Measurements from ENCODE around the gene FAS.
A peak's percentile ranks its signal among the peaks of the same experiment; 100 is the strongest.
"Not testable (repeated sequence)": the region's sequence is repeated elsewhere in the genome, so short reads cannot be mapped to it uniquely, and the experiment has no call there.

FAS gene

GRCh38 chr10:88991161-88991898, 732 bp downstream of the FAS start:
- FAIRE-seq (no peak), DNase-seq (ENCODE audit: extremely low spot score, insufficient read length, low read depth) (no peak)

- FAIRE-seq = peak; percentile 86
- DNase-seq (ENCODE audit: extremely low spot score, insufficient read length, low read depth) = no peak
These were observed 1.3 kb downstream of the FAS start for GRCh38 chr10:88991899-88992320.

GRCh38 chr10:88992921-88993524, 2.4 kb downstream of the FAS start:
- DNase-seq (ENCODE audit: extremely low spot score, insufficient read length, low read depth) = no peak

GRCh38 chr10:88994019-88994418, 3.4 kb downstream of the FAS start:
- peak; percentile 78 for FAIRE-seq
- no peak for DNase-seq (ENCODE audit: extremely low spot score, insufficient read length, low read depth)

More at GRCh38 chr10:88992921-88993524, 2.4 kb downstream of the FAS start:
- peak; percentile 84 for FAIRE-seq

- peak; percentile 72 for FAIRE-seq
These were observed 4.7 kb downstream of the FAS start for GRCh38 chr10:88995156-88995876.

GRCh38 chr10:88996927-88997326, 6.3 kb downstream of the FAS start:
- DNase-seq (ENCODE audit: extremely low spot score, insufficient read length, low read depth) (no peak), FAIRE-seq (peak; percentile 95)

More at GRCh38 chr10:88995156-88995876, 4.7 kb downstream of the FAS start:
- DNase-seq (ENCODE audit: extremely low spot score, insufficient read length, low read depth) = no peak

- FAIRE-seq (no peak), DNase-seq (ENCODE audit: extremely low spot score, insufficient read length, low read depth) (no peak)
These were observed 9.0 kb downstream of the FAS start for GRCh38 chr10:88999625-89000024.

GRCh38 chr10:89001024-89001728, 10.6 kb downstream of the FAS start:
- FAIRE-seq (no peak), DNase-seq (ENCODE audit: extremely low spot score, insufficient read length, low read depth) (no peak)

- FAIRE-seq (peak; percentile 64), DNase-seq (ENCODE audit: extremely low spot score, insufficient read length, low read depth) (no peak)
These were observed 11.1 kb downstream of the FAS start for GRCh38 chr10:89001729-89002072.

- FAIRE-seq (peak; percentile 74), DNase-seq (ENCODE audit: extremely low spot score, insufficient read length, low read depth) (no peak)
These were observed 11.8 kb downstream of the FAS start for GRCh38 chr10:89002226-89002978.

- FAIRE-seq = peak; percentile 18
- DNase-seq (ENCODE audit: extremely low spot score, insufficient read length, low read depth) = no peak
These were observed 12.7 kb downstream of the FAS start for GRCh38 chr10:89003344-89003743.

GRCh38 chr10:89007129-89007893, 16.7 kb downstream of the FAS start:
- DNase-seq (ENCODE audit: extremely low spot score, insufficient read length, low read depth) (no peak), FAIRE-seq (no peak)

GRCh38 chr10:89018700-89019346, 28.2 kb downstream of the FAS start:
- not testable (repeated sequence) for DNase-seq (ENCODE audit: extremely low spot score, insufficient read length, low read depth); FAIRE-seq

- no peak for DNase-seq (ENCODE audit: extremely low spot score, insufficient read length, low read depth)
- no peak for FAIRE-seq
These were observed 29.1 kb downstream of the FAS start for GRCh38 chr10:89019569-89020327.

- not testable (repeated sequence) for DNase-seq (ENCODE audit: extremely low spot score, insufficient read length, low read depth); FAIRE-seq
These were observed 30.9 kb downstream of the FAS start for GRCh38 chr10:89021526-89021925.

- DNase-seq (ENCODE audit: extremely low spot score, insufficient read length, low read depth) (no peak), FAIRE-seq (no peak)
These were observed 32.1 kb downstream of the FAS start for GRCh38 chr10:89022734-89023133.

- FAIRE-seq (no peak), DNase-seq (ENCODE audit: extremely low spot score, insufficient read length, low read depth) (no peak)
These were observed 34.9 kb downstream of the FAS start for GRCh38 chr10:89025453-89025852.

GRCh38 chr10:89029181-89029580, 38.6 kb downstream of the FAS start:
- FAIRE-seq = no peak

More at GRCh38 chr10:89029181-89029580, 38.6 kb downstream of the FAS start:
- DNase-seq (ENCODE audit: extremely low spot score, insufficient read length, low read depth) = no peak
